Measurements from ENCODE around the gene FGF7. TPM values are rescaled to one million over a fixed set of nuclear protein-coding genes. Genes with fewer than 3 reads are reported as not detected.

The FGF7 gene
- total and polyA plus RNA-seq, 2 of the 8 experiments (the other 6 are each of a cell fraction or from before 2014, with no cell fraction given), result not detected

DNA sequence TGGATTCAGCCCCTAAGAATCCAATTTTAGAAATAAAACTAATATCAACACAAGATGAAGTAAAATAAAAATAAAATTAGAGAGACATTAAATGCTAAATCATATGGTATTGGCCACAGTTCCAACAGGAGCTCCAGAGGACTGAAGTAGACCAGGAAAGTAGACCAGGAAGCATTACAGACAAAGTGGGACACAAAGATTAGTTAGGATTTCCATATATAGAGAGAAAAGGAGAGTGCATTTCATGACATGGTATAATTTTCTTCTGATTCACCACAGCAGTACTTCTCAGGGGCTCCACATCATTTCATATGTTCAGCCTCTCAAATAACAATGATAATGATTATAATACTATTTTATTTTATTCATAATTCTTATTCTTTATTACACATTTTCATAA lies 18.3 kb downstream of the FGF7 start:
- TF ChIP-seq SP4 (IDR thresholded peaks at IDR 0.05; ENCODE audit: low read length) (no peak), CHD1 (IDR thresholded peaks at IDR 0.05; ENCODE audit: low read depth, low read length) (no peak), RAD21 (IDR thresholded peaks at IDR 0.05 in 1 of 2, conservative IDR thresholded peaks at IDR 0.05 in 1 of 2; ENCODE audit: low read depth in 2 of 2, low read length in 2 of 2) (no peak), SP2 (IDR thresholded peaks at IDR 0.05; ENCODE audit: low read length) (no peak), KDM4A (IDR thresholded peaks at IDR 0.05; ENCODE audit: low read depth, low read length, severe bottlenecking) (no peak), EGR1 (IDR thresholded peaks at IDR 0.05; ENCODE audit: borderline replicate concordance, low read depth, low read length) (no peak), CEBPB (IDR thresholded peaks at IDR 0.05; ENCODE audit: low read depth, low read length) (no peak), CHD2 (IDR thresholded peaks at IDR 0.05; ENCODE audit: low read length) (no peak), GTF2F1 (IDR thresholded peaks at IDR 0.05; ENCODE audit: borderline replicate concordance, low read depth, low read length) (no peak)
- Histone ChIP-seq H4K91ac (replicated peaks; ENCODE audit: insufficient read length, low read length) (no peak overlapping the region), H3K27ac (ENCODE audit: low read depth, low read length) (no peak overlapping the region), H3K4me3 (ENCODE audit: extremely low read depth in 1 of 4, insufficient read depth in 2 of 4, low read depth in 3 of 4, low read length in 4 of 4) (no peak overlapping the region), H4K8ac (ENCODE audit: extremely low read depth, insufficient read depth, low read length) (no peak overlapping the region), H3K18ac (ENCODE audit: extremely low read depth, low read length) (no peak overlapping the region), H3K4me2 (ENCODE audit: insufficient read depth in 1 of 2, low read depth in 2 of 2, low read length in 2 of 2) (no peak overlapping the region), H2AK5ac (ENCODE audit: low read depth, low read length) (no peak overlapping the region), H3K9ac (replicated peaks in 1 of 4; ENCODE audit: extremely low read depth in 1 of 4, low read depth in 3 of 4, low read length in 3 of 4) (no peak overlapping the region), H3K79me2 (ENCODE audit: control insufficient read depth in 1 of 2, insufficient read depth in 2 of 2, low read length in 2 of 2) (no peaks in the 10 kb centered on the region), H2BK15ac (ENCODE audit: low read length) (no peak overlapping the region), H3K4me1 (replicated peaks in 1 of 4; ENCODE audit: control insufficient read depth in 3 of 4, insufficient read depth in 4 of 4, low read length in 3 of 4) (no peaks in the 10 kb centered on the region), H3K23me2 (ENCODE audit: low read depth, low read length) (no peaks in the 10 kb centered on the region), H2BK20ac (ENCODE audit: low read length) (no peak overlapping the region), H3K4ac (replicated peaks; ENCODE audit: insufficient read length, low read depth, low read length) (no peak overlapping the region), H3K36me3 (ENCODE audit: control insufficient read depth in 2 of 4, insufficient read depth in 4 of 4, low read length in 3 of 4) (no peaks in the 10 kb centered on the region), H3K27me3 (replicated peaks in 1 of 4; ENCODE audit: control insufficient read depth in 3 of 4, extremely low read depth in 1 of 4, insufficient read depth in 3 of 4, low read length in 3 of 4) (no peaks in the 10 kb centered on the region), H2BK5ac (ENCODE audit: low read depth, low read length) (no peak overlapping the region), H3K14ac (ENCODE audit: insufficient read length) (no peak overlapping the region), H3K9me3 (ENCODE audit: insufficient read depth in 2 of 2, low read depth in 1 of 2, low read length in 1 of 2) (no peaks in the 10 kb centered on the region), H2AFZ (ENCODE audit: low read length) (no peak overlapping the region), H4K20me1 (replicated peaks in 1 of 2; ENCODE audit: control insufficient read depth in 1 of 2, insufficient read depth in 2 of 2, low read length in 2 of 2) (no peaks in the 10 kb centered on the region), H2BK12ac (ENCODE audit: low read depth, low read length) (no peak overlapping the region), H3K56ac (replicated peaks; ENCODE audit: insufficient read length, low read depth, low read length) (no peak overlapping the region), H3K23ac (ENCODE audit: insufficient read length) (no peak overlapping the region), H2BK120ac (replicated peaks; ENCODE audit: low read depth, low read length) (no peak overlapping the region), H4K5ac (ENCODE audit: insufficient read length, low read depth, low read length) (no peak overlapping the region), H3K79me1 (ENCODE audit: low read depth, low read length) (no peaks in the 10 kb centered on the region)
- DNase-seq (ENCODE audit: low read depth in 1 of 2, low spot score in 2 of 2) (no peak), FAIRE-seq (no peak)
- CTCF ChIA-PET (ENCODE audit: partially characterized antibody), result interaction anchor here (1.2 to 1.7 kb wide), 2 partner anchors 30 to 642 kb away, joined by 3 to 4 read pairs; no protein-coding TSS in a partner anchor
- POLR2A ChIA-PET (ENCODE audit: partially characterized antibody), result no interaction called here

All from H1 (cell line).